Cerebellar nuclear complex (tissue), 1 donor: Measurements from ENCODE around the gene PTPRT.
"Not testable (repeated sequence)": the region's sequence is repeated elsewhere in the genome, so short reads cannot be mapped to it uniquely, and the experiment has no call there.

ENCODE experiments used
- DNase-seq, 2 experiments: peaks; one replicate each; lab custom pipeline; 2025; lab: John Stamatoyannopoulos, UW

Gene PTPRT

DNA sequence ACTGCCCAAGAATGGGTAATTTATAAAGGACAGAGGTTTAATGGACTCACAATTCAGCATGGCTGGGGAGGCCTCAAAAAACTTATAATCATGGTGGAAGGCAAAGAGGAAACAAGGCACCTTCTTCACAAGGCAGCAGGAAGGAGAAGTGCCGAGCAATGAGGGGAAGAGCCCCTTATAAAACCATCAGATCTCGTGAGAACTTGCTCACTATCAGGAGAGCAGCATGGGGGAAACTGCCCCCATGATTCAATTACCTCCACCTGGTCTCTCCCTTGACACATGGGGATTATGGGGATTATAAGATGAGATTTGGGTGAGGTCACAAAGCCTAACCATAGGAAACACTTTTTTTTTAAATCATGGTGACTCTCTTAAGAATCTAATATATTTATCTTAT is 278.9 kb downstream of the PTPRT start:
- DNase-seq: not testable (repeated sequence)

- DNase-seq: no peak
These were observed 282.0 kb downstream of the PTPRT start for GRCh38 chr20:42907730-42908129.

DNA sequence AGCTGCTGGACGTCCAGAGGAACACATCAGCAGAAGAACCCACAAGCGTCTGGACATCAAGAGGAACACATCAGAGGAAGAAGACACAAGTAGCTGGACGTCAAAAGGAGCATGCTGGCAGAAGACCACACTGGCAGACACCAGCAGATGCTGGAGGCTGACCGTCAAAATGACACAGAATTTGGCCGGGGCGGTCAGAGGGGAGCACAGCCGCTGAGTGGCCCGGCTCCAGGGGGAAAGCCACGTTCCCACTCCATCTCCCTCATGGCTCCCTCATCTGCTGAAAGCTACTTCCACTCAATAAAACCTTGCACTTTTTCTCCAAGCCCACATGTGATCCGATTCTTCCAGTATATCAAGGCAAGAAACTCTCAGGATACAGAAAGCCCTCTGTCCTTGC is 283.6 kb downstream of the PTPRT start:
- no peak for DNase-seq

DNA sequence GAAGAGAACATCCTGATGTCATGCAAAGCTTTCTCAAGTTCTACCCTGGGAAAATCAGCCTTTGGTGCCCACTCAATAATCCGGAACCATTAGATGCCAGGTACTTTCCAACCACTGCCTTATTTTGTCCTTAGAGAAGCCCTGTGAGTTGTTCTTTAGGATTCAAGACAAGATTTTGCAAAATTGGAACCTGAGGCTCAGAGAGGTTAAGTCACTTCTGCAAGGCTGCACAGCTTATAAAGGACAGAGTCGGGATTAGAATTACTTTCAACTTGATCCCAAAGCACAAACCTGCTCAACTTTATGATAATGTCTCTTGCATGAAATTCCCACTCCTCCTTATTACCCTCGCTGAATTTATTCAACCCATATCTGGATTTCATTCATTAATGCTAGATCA is 287.2 kb downstream of the PTPRT start:
- DNase-seq: no peak

DNA sequence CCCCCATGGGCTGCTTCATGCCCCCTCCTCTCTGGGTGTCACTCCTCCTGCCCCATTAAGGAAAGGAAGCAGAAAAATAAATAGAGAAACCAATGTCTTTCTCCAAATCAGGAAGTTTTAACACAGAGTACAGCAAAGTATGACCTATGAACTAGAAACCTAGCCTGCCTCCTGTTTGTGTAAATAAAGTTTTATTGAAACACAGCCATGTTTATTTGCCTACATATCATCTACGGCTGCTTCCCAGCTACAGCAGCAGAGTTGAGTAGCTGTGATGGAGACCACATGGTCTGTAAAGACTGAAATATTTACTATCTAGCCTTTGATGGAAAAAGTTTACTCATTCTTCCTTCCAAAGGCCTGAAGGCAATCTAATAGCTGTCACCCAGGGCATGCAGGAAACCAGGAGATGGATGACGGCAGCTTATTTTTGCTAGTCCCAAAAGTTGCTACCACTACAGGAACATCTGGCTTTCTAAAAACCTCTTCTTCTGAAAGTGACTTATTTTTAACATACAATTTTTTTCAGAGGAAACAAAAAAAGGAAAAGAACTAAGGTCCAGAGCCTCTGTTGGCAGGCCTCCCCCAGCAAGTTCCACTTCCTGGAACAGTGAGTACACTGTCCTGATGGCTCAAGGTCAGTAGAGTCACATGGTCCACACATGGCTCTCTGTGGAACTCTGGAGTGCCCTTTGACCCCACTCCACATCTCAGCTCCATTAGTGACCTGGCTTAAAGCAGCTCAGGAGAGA is 287.8 kb downstream of the PTPRT start:
- no peak for DNase-seq

DNA sequence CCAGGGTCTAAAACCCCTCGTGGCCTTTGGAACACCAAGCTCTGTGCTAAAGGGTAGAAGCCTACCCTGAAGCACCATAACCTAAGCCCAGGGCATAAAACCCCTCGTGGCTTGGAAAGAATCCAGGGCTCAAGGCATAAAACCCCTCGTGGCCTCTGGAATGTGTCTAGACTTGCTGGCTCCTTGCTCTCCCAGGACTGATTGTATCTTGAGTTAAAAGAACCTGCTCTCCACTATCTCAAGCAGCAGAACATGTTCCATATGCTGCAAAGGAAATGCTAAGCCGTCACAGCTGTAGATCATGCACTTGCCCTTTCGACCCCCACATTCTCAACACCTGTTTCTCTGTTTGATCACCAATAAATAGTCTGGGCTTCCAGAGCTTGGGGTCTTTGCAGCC is 288.9 kb downstream of the PTPRT start:
- not testable (repeated sequence) for DNase-seq

GRCh38 chr20:42895020-42895419 is 294.7 kb downstream of the PTPRT start:
- DNase-seq: no peak

GRCh38 chr20:42894483-42894882 is 295.2 kb downstream of the PTPRT start:
- no peak for DNase-seq

- no peak for DNase-seq
These were observed 300.2 kb downstream of the PTPRT start for GRCh38 chr20:42889517-42889916.

DNA sequence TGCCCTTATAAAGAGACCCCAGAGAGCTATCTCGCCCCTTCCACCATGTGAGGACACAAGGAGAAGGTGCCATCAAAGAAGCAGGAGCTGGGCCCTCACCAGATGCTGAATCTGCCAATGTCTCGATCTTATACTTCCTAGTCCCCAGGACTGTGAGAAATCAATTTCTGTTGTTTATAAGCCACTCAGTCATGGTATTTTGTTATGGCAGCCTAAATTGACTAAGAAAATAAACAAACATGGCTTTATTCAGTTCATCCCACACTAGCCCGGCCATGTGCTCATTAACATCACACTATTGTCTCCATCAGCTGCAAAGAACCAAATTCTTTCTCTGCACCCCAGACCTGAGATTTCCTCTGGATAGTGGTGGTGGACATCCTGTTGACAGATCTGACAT is 302.4 kb downstream of the PTPRT start:
- no peak for DNase-seq

- no peak for DNase-seq
These were observed 302.9 kb downstream of the PTPRT start for GRCh38 chr20:42886801-42887200.

GRCh38 chr20:42886046-42886445 is 303.7 kb downstream of the PTPRT start:
- DNase-seq: no peak

GRCh38 chr20:42875581-42875980 is 314.1 kb downstream of the PTPRT start:
- no peak for DNase-seq

DNA sequence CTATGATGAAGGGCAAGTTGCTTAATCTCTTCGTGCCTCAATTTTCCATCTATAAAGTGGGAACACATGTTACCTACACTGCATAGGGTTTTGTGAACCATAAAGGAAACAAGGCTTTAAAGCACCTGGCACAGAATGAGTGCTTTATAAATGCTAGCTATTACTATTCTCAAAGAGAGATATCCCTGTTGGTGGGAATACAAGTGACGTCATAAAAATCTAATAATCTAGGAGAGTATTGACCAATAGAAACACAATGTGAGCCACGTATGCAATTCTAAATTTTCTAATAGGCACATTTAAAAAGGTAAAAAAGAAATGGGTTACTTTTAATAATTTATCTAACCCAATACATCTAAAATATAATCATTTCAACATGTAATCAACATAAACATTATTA is 316.4 kb downstream of the PTPRT start:
- DNase-seq: no peak

DNA sequence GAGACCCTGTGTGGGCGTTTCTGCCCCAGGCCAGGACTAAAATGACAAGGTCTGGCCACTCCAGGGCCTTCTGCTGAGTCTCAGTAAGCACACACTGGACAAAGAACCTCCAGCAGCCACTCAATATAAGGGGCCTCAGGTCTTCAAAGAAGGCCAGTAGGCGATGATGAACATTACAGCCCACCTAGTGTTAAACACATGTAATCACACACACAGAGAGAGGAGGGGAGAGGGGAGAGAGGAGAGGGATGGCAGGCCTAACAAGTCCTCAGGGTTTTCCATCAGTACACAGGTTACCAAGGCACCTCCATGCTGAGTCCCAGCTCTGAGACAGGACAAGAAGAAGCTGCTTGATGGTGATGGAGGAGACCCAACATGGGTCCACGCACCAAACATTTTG is 325.6 kb downstream of the PTPRT start:
- no peak for DNase-seq

DNA sequence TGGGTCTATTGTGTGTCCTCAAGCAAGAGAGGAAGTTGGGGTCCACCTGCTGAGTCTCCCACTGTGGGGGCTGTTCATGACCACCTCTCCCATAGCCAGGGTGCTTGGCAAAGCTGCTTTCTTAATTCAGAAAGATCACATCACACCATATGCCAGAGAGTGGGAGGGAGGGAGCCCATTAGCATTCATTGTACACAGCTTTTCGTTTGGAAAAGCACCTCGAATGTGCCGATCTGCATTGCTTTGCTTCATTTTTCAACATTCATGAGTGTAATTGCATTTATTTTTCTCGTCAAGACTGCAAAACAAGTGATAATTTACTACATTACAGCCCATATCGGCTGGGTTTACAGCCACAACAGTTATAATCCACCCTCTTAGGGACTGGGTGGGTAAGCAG is 327.3 kb downstream of the PTPRT start:
- DNase-seq: no peak

- DNase-seq: no peak
These were observed 332.3 kb downstream of the PTPRT start for GRCh38 chr20:42857446-42857845.

DNA sequence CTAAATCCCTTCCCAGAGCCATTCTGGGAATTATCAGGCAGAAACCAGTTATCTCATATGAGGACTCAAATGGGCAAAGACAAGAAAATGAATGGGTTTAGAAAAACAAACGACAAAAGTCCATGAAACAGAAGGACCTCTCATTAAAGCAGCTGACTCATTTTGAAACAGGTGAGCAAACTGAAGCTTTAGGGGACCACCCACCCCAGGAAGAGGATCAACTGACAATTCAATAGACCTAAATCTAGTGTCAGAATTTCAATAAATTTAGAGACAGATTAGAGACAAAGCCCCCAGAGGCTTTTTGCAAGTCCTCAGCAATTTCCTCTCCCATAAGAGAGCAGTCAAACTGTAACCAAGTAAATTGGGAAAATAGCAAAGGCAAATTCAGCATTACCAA is 333.8 kb downstream of the PTPRT start:
- DNase-seq: no peak

- no peak for DNase-seq
These were observed 337.0 kb downstream of the PTPRT start for GRCh38 chr20:42852691-42853090.

DNA sequence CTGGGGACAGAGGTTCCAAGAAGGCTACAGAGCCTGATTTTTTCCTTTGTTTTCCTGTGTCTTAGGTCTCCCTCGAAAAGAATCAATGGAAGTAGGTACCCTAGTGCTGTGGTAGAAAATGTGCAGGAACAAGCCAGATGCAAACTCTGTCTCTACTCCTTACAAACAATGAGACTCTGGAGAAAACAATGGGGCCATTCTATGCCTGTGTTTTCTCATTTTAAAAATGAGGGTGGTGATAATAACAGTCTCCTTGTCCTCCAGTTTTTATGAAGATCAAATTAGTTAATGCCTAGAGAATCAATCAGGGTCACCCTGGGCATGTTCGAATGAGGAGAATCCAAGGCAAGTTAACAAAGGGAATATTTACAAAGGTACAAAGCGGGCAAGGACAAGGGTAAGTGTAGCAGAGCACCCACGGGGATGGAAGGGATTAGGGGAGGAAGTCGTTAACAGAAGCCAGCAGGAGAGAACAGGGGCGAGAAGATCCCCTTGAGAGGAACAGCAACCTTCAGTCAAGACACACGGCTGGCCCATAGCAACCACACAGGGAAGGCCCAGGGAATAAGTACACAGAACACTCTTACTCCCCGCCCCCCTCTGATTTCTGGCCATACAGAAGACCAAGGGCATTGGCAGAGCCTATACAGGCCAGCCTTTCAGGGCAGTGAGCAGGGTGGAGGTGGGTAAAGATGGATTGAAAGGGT is 342.8 kb downstream of the PTPRT start:
- no peak for DNase-seq

DNA sequence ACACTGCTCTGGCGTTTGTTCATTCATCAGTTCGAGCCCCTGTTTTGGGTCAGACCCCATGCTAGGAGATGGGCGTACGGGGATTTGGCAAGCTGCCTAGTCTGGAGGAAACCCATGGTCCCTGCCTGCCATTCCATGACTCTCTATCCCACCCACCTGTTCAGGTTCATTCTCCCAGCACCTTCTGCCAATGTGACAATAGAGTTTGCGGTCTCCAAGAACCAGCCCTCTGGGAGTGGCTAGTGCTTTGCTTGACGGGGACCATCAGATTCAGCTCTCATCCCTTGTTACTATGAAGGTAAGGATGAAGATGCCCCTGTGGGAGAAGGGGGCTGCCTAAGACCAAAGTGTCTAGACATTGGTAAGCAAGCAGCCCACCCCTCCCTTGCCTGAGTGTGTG is 345.0 kb downstream of the PTPRT start:
- no peak for DNase-seq

DNA sequence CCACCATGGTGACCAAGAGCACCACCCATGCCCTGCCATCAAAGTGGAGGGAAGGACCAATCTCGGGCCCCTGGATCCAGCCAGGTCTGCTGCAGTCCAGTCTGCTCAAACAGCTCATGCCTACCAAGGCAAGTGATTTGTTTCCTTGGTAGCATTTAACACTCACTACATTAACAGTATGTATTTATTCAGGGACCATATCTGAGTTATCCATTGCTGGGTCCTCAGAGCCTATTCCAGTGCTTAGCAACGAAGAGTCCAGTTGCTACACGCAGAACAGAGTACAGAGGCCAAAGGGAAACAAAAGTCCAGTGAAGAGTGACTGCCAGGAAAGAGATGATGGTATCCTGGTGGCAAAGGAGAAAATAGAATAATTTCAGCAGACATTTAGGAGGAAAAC is 352.2 kb downstream of the PTPRT start:
- no peak for DNase-seq

- DNase-seq: no peak
These were observed 353.4 kb downstream of the PTPRT start for GRCh38 chr20:42836339-42836738.

- no peak for DNase-seq
These were observed 381.8 kb downstream of the PTPRT start for GRCh38 chr20:42807876-42808275.
